GM18873 (cell line): ENCODE results near the gene ANKRD11.

ENCODE experiments used
- ATAC-seq: cut with Tn5 transposase; IDR thresholded peaks from one replicate; pipeline ENCODE4 v1.9.1; 2021; ENCODE audit warnings: mild to moderate bottlenecking, moderate library complexity, moderate number of reproducible peaks; ENCODE audit not compliant: unreplicated experiment, low FRiP score

ANKRD11 gene

GRCh38 chr16:89357055-89357816, 133.1 kb downstream of the ANKRD11 start:
- no peak for ATAC-seq

DNA sequence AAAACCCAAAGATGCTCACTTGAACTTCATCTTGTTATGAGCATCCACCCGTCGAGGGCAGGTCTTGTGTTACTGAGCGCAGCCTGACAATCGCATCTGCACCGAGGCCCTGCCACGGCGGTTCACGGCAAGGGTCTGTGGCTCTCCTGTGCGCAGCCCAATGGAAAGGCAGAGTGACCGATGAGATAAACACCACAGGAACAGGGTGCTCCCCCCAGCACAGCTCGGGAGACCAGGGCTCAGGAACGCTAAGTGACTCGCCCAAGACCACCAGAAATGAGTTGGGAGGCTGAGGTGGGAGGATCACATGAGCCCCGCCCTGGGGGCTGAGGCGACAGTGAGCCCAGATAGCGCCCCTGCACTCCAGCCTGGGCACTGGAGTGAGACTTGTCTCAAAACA, 134.7 kb downstream of the ANKRD11 start:
- ATAC-seq, result no peak

DNA sequence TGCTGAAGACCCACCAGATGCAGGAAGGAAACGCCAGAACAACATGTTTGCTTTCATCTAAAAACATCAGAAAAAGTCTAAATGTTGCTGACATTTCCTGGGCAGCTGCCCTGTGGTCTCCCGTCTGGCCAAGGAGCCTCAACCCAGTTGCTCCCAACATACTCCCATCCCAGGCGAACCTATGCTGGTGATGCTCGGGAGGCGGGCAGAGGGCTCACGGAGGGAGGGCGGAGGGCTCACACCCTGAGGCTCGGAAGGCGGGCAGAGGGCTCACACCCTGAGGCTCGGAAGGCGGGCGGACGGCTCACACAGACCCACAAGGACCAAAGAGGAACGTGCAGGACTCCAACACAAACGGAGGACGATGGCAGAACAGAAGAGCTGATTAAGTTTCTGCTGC, 135.4 kb downstream of the ANKRD11 start:
- no peak for ATAC-seq

GRCh38 chr16:89354325-89354724, 136.0 kb downstream of the ANKRD11 start:
- ATAC-seq, result no peak

- no peak for ATAC-seq
Measured at GRCh38 chr16:89352091-89352681, 138.2 kb downstream of the ANKRD11 start.

DNA sequence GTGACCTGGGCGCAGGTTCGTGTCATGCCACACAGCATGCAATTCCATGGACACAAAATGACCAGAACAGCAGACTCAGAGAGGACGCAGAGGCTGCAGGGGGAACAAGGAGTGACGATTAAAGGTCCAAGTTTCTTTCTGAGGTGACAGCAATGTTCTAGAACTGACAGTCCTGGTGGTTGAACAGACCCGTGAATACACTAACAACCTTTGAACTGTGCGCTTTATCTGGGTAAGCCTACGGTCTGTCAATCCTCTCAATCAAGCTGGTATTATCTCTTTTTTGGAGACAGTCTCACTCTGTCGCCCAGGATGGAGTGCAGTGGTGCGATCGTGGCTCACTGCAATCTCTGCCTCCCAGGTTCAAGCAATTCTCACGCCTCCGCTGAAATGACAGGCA, 138.7 kb downstream of the ANKRD11 start:
- no peak for ATAC-seq

DNA sequence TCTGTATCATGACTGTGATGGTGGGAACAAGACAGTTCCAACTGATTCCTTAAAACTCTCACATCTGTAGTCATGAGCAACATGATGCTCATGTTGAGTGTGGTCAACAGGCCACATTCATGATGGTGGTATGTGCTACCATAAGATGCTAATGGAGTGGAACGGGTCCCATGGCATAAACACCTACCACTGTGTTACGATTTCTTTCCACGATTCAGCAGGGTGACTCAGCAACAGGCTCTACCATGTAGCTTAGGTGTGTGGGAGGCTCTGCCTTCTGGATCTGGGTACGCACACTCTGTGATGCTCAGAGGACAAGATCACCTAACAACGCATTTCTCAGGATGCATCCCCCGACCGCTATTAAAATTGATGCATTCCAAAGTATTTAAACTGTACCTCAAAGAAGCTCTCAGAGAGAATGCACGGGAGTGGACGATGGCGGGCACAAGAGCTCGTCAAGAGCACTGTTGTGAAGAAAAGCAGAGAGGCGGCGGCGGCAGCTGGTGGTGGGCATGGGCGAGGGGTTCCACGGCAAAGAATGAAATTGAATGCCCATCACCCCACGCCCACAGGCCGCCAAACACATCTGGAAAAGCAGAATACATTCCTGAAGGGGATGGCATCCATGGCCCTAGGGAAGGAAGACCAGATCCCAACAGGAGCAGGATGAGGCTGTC, 139.5 kb downstream of the ANKRD11 start:
- ATAC-seq, result no peak

DNA sequence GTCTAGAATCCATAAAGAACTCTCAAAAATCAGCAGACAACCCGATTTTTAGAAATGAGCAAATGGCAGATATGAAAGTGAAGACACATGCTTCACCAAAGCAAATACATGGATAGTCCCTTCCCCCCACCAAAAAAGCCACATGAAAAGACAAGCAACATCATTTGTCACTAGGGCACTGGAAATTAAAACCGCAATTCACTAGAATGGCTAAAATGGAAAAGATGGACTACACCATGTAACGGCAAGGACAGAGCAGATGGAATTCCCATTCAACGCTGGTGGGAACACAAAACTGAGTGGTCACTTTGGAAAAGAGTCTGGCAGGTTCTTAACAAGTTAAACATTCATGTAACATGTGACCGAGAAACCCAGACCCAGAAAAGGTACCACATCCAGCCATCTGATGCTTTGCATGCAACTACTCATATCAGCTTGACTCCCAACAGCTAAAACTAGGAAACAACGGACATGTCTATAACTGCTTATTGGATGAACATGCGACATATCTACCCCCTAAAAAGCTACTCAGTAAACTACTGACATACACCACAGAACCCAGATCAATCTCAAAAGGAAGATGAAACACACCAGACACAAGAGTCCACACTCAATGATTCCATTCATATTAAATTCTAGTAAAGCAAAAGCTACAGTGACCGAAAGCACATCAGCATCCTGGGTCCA, 140.3 kb downstream of the ANKRD11 start:
- ATAC-seq, result no peak

- no peak for ATAC-seq
Measured at GRCh38 chr16:89347807-89348206, 142.6 kb downstream of the ANKRD11 start.

GRCh38 chr16:89346869-89347268, 143.5 kb downstream of the ANKRD11 start:
- ATAC-seq, result no peak

DNA sequence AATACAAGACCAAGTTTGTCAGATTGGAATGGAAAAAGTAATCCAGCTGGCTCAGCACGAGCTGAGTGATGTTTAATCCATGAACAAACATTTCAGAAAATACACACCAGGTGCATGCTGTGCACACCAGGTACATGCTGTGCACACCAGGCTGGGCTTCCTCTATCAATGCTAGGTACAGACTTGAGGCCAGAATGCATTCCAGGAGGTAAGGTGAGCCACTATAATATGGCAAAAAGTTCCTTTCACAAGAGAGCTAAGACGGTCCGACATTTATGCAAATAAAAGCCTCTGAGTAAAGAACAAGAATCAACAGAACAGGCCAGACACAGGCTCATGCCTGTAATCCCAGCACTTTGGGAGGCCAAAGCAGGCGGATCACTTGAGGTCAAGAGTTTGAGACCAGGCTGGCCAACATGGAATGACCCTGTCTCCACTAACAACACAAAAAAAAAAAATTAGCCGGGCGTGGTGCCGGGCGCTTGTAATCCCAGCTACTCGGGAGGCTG, 144.7 kb downstream of the ANKRD11 start:
- no peak for ATAC-seq

DNA sequence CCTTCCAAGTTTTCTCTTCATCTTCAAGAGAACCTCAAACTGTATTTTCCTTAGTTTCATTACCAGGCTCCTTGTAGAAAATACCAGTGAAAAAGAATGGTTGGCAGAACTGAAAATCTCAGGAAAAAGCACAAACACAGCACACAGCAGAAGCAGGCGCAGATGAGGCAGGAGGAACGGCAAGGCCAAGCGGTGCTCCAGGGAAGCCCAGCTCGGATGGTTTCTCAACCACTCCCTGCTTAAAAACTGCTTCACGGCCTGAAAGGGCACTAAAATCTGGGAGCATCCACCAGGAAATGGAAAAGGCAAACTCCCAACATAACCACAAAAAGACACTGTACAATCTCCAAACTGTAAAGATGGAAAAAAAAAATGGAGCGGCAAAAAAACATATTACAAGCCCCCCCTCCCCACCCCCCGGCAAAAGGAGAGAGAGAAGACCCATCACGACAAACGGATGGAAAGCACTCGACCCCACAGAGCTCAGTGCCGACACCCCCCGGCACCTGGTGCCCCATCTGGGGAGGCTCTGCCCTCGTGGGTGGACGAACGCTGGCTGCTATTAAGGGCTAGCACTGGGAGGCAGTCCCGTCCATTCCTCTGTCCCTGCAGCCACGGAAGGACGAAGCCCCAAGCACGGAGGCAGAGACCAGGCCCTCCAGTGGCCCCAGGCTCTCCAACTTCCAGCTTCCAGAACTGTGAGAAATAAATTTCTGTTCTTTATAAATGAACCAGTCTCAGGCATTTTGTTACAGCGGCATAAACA, 145.3 kb downstream of the ANKRD11 start:
- no peak for ATAC-seq

GRCh38 chr16:89344458-89344834, 145.9 kb downstream of the ANKRD11 start:
- ATAC-seq, result no peak

GRCh38 chr16:89343501-89344457, 146.6 kb downstream of the ANKRD11 start:
- ATAC-seq, result no peak

DNA sequence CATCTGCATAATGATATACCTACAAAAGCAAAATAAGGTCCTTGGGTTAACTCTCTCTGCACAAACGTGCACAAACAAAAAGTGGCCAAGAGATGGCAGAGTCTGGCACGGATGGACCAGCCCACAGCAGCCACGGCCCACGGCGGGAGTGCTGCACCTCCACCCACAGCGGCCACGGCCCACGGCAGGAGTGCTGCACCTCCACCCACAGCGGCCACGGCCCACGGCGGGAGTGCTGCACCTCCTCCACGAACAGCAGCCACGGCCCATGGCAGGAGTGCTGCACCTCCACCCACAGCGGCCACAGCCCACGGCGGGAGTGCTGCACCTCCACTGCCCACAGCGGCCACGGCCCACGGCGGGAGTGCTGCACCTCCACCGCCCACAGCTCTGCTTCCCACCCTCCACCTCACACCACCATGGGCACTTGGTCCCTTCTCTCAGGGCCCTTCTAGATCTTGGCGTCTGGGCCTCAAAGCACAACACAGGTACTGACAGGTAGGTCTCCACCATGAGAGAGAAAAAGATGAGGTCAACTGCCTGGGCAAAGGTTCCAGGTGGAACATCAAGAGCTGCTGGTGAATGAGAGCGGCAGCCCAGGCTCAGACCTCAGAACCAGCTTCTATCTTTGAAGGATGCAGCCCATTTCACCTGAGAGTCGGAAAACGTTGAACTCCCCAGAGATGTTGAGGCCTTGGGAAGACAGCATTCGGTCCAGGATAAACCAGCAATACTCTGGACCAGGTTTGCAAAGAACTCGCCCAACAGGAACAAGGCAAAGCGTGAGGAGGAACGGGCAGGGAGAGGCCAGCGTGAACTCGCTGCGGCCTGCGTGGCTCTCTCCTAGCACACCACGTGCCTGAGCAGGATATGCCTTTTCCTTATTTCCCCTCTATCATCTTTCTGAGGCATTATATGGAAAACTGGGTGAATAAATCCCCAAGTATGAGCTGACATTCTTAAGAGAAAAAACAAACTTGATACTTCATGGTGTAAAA, 148.4 kb downstream of the ANKRD11 start:
- ATAC-seq, result no peak

DNA sequence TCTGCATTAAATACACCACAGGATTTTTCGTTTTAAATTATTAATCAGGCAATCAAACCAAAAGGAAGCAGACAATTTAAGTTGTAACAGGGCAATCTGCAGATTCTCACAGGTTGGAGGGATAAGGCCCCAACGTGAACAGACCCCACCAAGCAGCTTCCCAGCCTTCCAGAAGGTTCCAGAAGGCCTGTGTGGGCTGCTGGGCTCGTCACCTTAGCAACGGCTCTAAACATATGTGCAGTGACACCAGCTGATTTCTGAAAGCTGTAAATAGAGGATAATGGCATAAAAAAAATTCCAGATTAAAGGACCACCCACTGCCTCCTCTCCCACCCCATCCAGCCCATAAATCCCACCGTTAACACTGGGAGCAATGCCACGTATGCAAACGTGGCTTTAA, 149.1 kb downstream of the ANKRD11 start:
- ATAC-seq, result no peak

- ATAC-seq, result no peak
Measured at GRCh38 chr16:89338863-89339262, 151.5 kb downstream of the ANKRD11 start.

DNA sequence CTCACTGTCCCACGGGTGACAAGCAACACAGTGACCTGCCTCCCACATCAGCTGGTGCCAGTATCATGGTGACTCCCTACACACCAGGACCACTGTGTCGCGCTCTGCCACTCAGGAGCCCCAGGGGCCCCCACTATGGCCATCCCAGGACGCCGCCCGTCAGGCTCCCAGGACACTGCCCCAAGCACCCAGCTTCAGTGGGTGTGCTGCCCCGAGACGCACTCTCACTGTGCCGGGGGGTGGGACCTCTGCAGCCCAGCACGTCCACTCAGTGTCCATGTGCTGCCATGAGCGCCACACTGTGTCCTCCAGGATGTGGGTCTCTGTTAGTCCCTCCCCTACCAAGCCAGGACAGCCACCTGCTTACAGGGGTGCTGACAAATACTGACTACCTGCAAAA, 152.4 kb downstream of the ANKRD11 start:
- ATAC-seq, result no peak
